ENCODE results near the gene PLPPR4.

Gene PLPPR4

GRCh38 chr1:99306644-99307043 lies 42.4 kb downstream of the PLPPR4 start:
- no peak for DNase-seq (ENCODE audit: low spot score)

GRCh38 chr1:99315305-99315704 lies 51.0 kb downstream of the PLPPR4 start:
- H3K4me1 ChIP-seq (ENCODE audit: control insufficient read depth in 2 of 2, insufficient read depth in 1 of 2, low read depth in 1 of 2, low read length in 2 of 2) = no peaks in the 10 kb centered on the region
- H2AFZ ChIP-seq (ENCODE audit: low read length) = no peak overlapping the region
- H2BK12ac ChIP-seq (ENCODE audit: low read length) = no peak overlapping the region
- no peak overlapping the region for H4K91ac ChIP-seq (ENCODE audit: low read depth, low read length, poor library complexity)
- H3K36me3 ChIP-seq (replicated peaks in 1 of 2; ENCODE audit: control insufficient read depth in 2 of 2, insufficient read depth in 2 of 2, low read length in 2 of 2) = no peaks in the 10 kb centered on the region
- no peak for DNase-seq (ENCODE audit: low spot score)
- H3K4ac ChIP-seq (ENCODE audit: low read length) = no peak overlapping the region
- no peak overlapping the region for H4K8ac ChIP-seq (ENCODE audit: low read depth, low read length)
- no peak overlapping the region for H3K9ac ChIP-seq (ENCODE audit: low read depth, low read length, poor library complexity)
- no peak overlapping the region for H2AK5ac ChIP-seq (ENCODE audit: low read depth, low read length)
- no peak overlapping the region for H2BK120ac ChIP-seq (ENCODE audit: low read depth, low read length)
- no peak overlapping the region for H2BK15ac ChIP-seq (ENCODE audit: low read length)
- no peak overlapping the region for H2BK5ac ChIP-seq (ENCODE audit: low read length)
- no peak overlapping the region for H3K23ac ChIP-seq (ENCODE audit: low read depth, low read length, poor library complexity)
- H3K4me2 ChIP-seq (ENCODE audit: insufficient read depth, low read length, poor library complexity, severe bottlenecking) = no peak overlapping the region
- no peak overlapping the region for H3K14ac ChIP-seq (ENCODE audit: low read length)
- no peak overlapping the region for H3K27ac ChIP-seq (replicated peaks; ENCODE audit: low read length)
- H3K27me3 ChIP-seq (ENCODE audit: control insufficient read depth in 3 of 3, insufficient read depth in 3 of 3, low read depth in 1 of 3, low read length in 3 of 3) = no peaks in the 10 kb centered on the region
- H3K4me3 ChIP-seq (ENCODE audit: low read length in 2 of 2) = no peak overlapping the region
- H3K79me1 ChIP-seq (ENCODE audit: low read depth, low read length) = no peaks in the 10 kb centered on the region
- H3K9me3 ChIP-seq (replicated peaks in 1 of 2; ENCODE audit: control insufficient read depth in 2 of 2, insufficient read depth in 1 of 2, low read depth in 1 of 2, low read length in 2 of 2) = no peaks in the 10 kb centered on the region
- H3K18ac ChIP-seq (ENCODE audit: low read length) = no peak overlapping the region
- WGBS, 2 donors (ENCODE audit: extremely low coverage in 2 of 2, insufficient read length in 2 of 2, insufficient replicate concordance in 1 of 2) = no CpG with 5 or more reads among the region's 1 CpG

More at GRCh38 chr1:99306644-99307043, 42.4 kb downstream of the PLPPR4 start:
- no CpG with 5 or more reads among the region's 15 CpGs for WGBS, 2 donors (ENCODE audit: extremely low coverage in 2 of 2, insufficient read length in 2 of 2, insufficient replicate concordance in 1 of 2)
- Histone ChIP-seq H2BK15ac (ENCODE audit: low read length) (no peak overlapping the region), H2AFZ (ENCODE audit: low read length) (no peak overlapping the region), H3K4me2 (ENCODE audit: insufficient read depth, low read length, poor library complexity, severe bottlenecking) (no peak overlapping the region), H3K23ac (ENCODE audit: low read depth, low read length, poor library complexity) (no peak overlapping the region), H3K27me3 (ENCODE audit: control insufficient read depth in 3 of 3, insufficient read depth in 3 of 3, low read depth in 1 of 3, low read length in 3 of 3) (no peaks in the 10 kb centered on the region), H3K4me1 (ENCODE audit: control insufficient read depth in 2 of 2, insufficient read depth in 1 of 2, low read depth in 1 of 2, low read length in 2 of 2) (no peaks in the 10 kb centered on the region), H4K8ac (ENCODE audit: low read depth, low read length) (no peak overlapping the region), H3K4me3 (ENCODE audit: low read length in 2 of 2) (no peak overlapping the region), H2BK12ac (ENCODE audit: low read length) (no peak overlapping the region), H3K27ac (replicated peaks; ENCODE audit: low read length) (no peak overlapping the region), H3K79me1 (ENCODE audit: low read depth, low read length) (no peaks in the 10 kb centered on the region), H3K4ac (ENCODE audit: low read length) (no peak overlapping the region), H2BK5ac (ENCODE audit: low read length) (no peak overlapping the region), H3K9ac (ENCODE audit: low read depth, low read length, poor library complexity) (no peak overlapping the region), H2AK5ac (ENCODE audit: low read depth, low read length) (no peak overlapping the region), H3K9me3 (replicated peaks in 1 of 2; ENCODE audit: control insufficient read depth in 2 of 2, insufficient read depth in 1 of 2, low read depth in 1 of 2, low read length in 2 of 2) (no peaks in the 10 kb centered on the region), H3K18ac (ENCODE audit: low read length) (no peak overlapping the region), H3K36me3 (replicated peaks in 1 of 2; ENCODE audit: control insufficient read depth in 2 of 2, insufficient read depth in 2 of 2, low read length in 2 of 2) (no peaks in the 10 kb centered on the region), H4K91ac (ENCODE audit: low read depth, low read length, poor library complexity) (no peak overlapping the region), H3K14ac (ENCODE audit: low read length) (no peak overlapping the region), H2BK120ac (ENCODE audit: low read depth, low read length) (no peak overlapping the region)

- Histone ChIP-seq H3K27me3 (ENCODE audit: control insufficient read depth in 3 of 3, insufficient read depth in 3 of 3, low read depth in 1 of 3, low read length in 3 of 3) (no peaks in the 10 kb centered on the region), H2BK12ac (ENCODE audit: low read length) (no peak overlapping the region), H3K9ac (ENCODE audit: low read depth, low read length, poor library complexity) (no peak overlapping the region), H2BK15ac (ENCODE audit: low read length) (no peak overlapping the region), H3K27ac (replicated peaks; ENCODE audit: low read length) (no peak overlapping the region), H3K9me3 (replicated peaks in 1 of 2; ENCODE audit: control insufficient read depth in 2 of 2, insufficient read depth in 1 of 2, low read depth in 1 of 2, low read length in 2 of 2) (no peaks in the 10 kb centered on the region), H3K4ac (ENCODE audit: low read length) (no peak overlapping the region), H3K4me3 (ENCODE audit: low read length in 2 of 2) (no peak overlapping the region), H3K14ac (ENCODE audit: low read length) (no peak overlapping the region), H3K23ac (ENCODE audit: low read depth, low read length, poor library complexity) (no peak overlapping the region), H2BK120ac (ENCODE audit: low read depth, low read length) (no peak overlapping the region), H2AK5ac (ENCODE audit: low read depth, low read length) (no peak overlapping the region), H3K79me1 (ENCODE audit: low read depth, low read length) (no peaks in the 10 kb centered on the region), H3K4me2 (ENCODE audit: insufficient read depth, low read length, poor library complexity, severe bottlenecking) (no peak overlapping the region), H3K4me1 (ENCODE audit: control insufficient read depth in 2 of 2, insufficient read depth in 1 of 2, low read depth in 1 of 2, low read length in 2 of 2) (no peaks in the 10 kb centered on the region), H2BK5ac (ENCODE audit: low read length) (no peak overlapping the region), H3K36me3 (replicated peaks in 1 of 2; ENCODE audit: control insufficient read depth in 2 of 2, insufficient read depth in 2 of 2, low read length in 2 of 2) (no peaks in the 10 kb centered on the region), H3K18ac (ENCODE audit: low read length) (no peak overlapping the region), H2AFZ (ENCODE audit: low read length) (no peak overlapping the region), H4K91ac (ENCODE audit: low read depth, low read length, poor library complexity) (no peak overlapping the region), H4K8ac (ENCODE audit: low read depth, low read length) (no peak overlapping the region)
- no CpG with 5 or more reads among the region's 3 CpGs for WGBS, 2 donors (ENCODE audit: extremely low coverage in 2 of 2, insufficient read length in 2 of 2, insufficient replicate concordance in 1 of 2)
- no peak for DNase-seq (ENCODE audit: low spot score)
These were observed 62.1 kb downstream of the PLPPR4 start for GRCh38 chr1:99326215-99326949.

GRCh38 chr1:99327357-99327756 lies 63.1 kb downstream of the PLPPR4 start:
- Histone ChIP-seq H3K27ac (replicated peaks; ENCODE audit: low read length) (no peak overlapping the region), H3K18ac (ENCODE audit: low read length) (no peak overlapping the region), H3K36me3 (replicated peaks in 1 of 2; ENCODE audit: control insufficient read depth in 2 of 2, insufficient read depth in 2 of 2, low read length in 2 of 2) (no peaks in the 10 kb centered on the region), H3K4me1 (ENCODE audit: control insufficient read depth in 2 of 2, insufficient read depth in 1 of 2, low read depth in 1 of 2, low read length in 2 of 2) (no peaks in the 10 kb centered on the region), H3K9ac (ENCODE audit: low read depth, low read length, poor library complexity) (no peak overlapping the region), H3K4me3 (ENCODE audit: low read length in 2 of 2) (no peak overlapping the region), H3K79me1 (ENCODE audit: low read depth, low read length) (no peaks in the 10 kb centered on the region), H3K9me3 (replicated peaks in 1 of 2; ENCODE audit: control insufficient read depth in 2 of 2, insufficient read depth in 1 of 2, low read depth in 1 of 2, low read length in 2 of 2) (no peaks in the 10 kb centered on the region), H4K8ac (ENCODE audit: low read depth, low read length) (no peak overlapping the region), H3K23ac (ENCODE audit: low read depth, low read length, poor library complexity) (no peak overlapping the region), H2AFZ (ENCODE audit: low read length) (no peak overlapping the region), H4K91ac (ENCODE audit: low read depth, low read length, poor library complexity) (no peak overlapping the region), H3K14ac (ENCODE audit: low read length) (no peak overlapping the region), H2BK5ac (ENCODE audit: low read length) (no peak overlapping the region), H3K4ac (ENCODE audit: low read length) (no peak overlapping the region), H2AK5ac (ENCODE audit: low read depth, low read length) (no peak overlapping the region), H3K27me3 (ENCODE audit: control insufficient read depth in 3 of 3, insufficient read depth in 3 of 3, low read depth in 1 of 3, low read length in 3 of 3) (no peaks in the 10 kb centered on the region), H2BK12ac (ENCODE audit: low read length) (no peak overlapping the region), H2BK15ac (ENCODE audit: low read length) (no peak overlapping the region), H3K4me2 (ENCODE audit: insufficient read depth, low read length, poor library complexity, severe bottlenecking) (no peak overlapping the region), H2BK120ac (ENCODE audit: low read depth, low read length) (no peak overlapping the region)
- no peak for DNase-seq (ENCODE audit: low spot score)
- no CpG with 5 or more reads among the region's 3 CpGs for WGBS, 2 donors (ENCODE audit: extremely low coverage in 2 of 2, insufficient read length in 2 of 2, insufficient replicate concordance in 1 of 2)

Measured in neuronal stem cell (in vitro differentiated cells).